HepG2 (cell line): ENCODE data around the gene GLYATL3. TPM values are rescaled to one million over a fixed set of nuclear protein-coding genes. Genes with fewer than 3 reads are reported as not detected.

Experiments used
- AKAP8 ChIP-seq: sonication (generic); formaldehyde crosslinking; IDR thresholded peaks from 2 replicates; pipeline ENCODE4 v1.5.1; 2020; ENCODE audit warnings: mild to moderate bottlenecking, missing genetic modification reagents
- ATF2 ChIP-seq: sonication (generic); formaldehyde crosslinking; IDR thresholded peaks from 2 replicates; pipeline ENCODE4 v1.4.0; 2020; ENCODE audit warnings: missing genetic modification reagents
- ATF3 ChIP-seq: sonication (generic); formaldehyde crosslinking; IDR thresholded peaks from 2 replicates; pipeline ENCODE4 v1.4.0; 2020; ENCODE audit warnings: missing genetic modification reagents
- GTF3A ChIP-seq: sonication (generic); formaldehyde crosslinking; conservative IDR thresholded peaks from 2 replicates; pipeline ENCODE4 v1.4.0; 2020; ENCODE audit warnings: mild to moderate bottlenecking, missing genetic modification reagents
- KAT2B ChIP-seq: fragments of 150-350 bp; IDR thresholded peaks from 2 replicates; pipeline ENCODE4 v1.6.1; 2014; ENCODE audit warnings: low read depth, low read length, borderline replicate concordance
- ZBTB40 ChIP-seq, 2 experiments: fragments of 450-650 bp in 1 of 2; sonication (generic) in 1 of 2; formaldehyde crosslinking in 1 of 2; IDR thresholded peaks; 2 replicates each; pipeline versions ENCODE4 v1.6.1 to v1.8.0; 2016 to 2022; ENCODE audit warnings: antibody characterized with exemption in 1 of 2, mild to moderate bottlenecking in 1 of 2, missing genetic modification reagents in 1 of 2
- ZNF160 ChIP-seq: sonication (generic); formaldehyde crosslinking; IDR thresholded peaks from 2 replicates; pipeline ENCODE4 v1.8.0; 2022; ENCODE audit warnings: mild to moderate bottlenecking, inconsistent platforms, missing genetic modification reagents
- ZNF18 ChIP-seq: sonication (generic); formaldehyde crosslinking; IDR thresholded peaks from 2 replicates; pipeline ENCODE4 v1.8.0; 2022; ENCODE audit warnings: mild to moderate bottlenecking, missing genetic modification reagents; ENCODE audit not compliant: insufficient replicate concordance
- ZNF20 ChIP-seq: sonication (generic); formaldehyde crosslinking; IDR thresholded peaks from 2 replicates; pipeline ENCODE4 v1.4.0; 2020; ENCODE audit warnings: mild to moderate bottlenecking, moderate library complexity, missing genetic modification reagents
- ZNF33B ChIP-seq: sonication (generic); formaldehyde crosslinking; IDR thresholded peaks from 2 replicates; pipeline ENCODE4 v1.5.1; 2020; ENCODE audit warnings: mild to moderate bottlenecking, missing genetic modification reagents
- ZNF547 ChIP-seq: sonication (generic); formaldehyde crosslinking; IDR thresholded peaks from 2 replicates; pipeline ENCODE4 v1.5.1; 2020; ENCODE audit warnings: mild to moderate bottlenecking, missing genetic modification reagents
- ZNF768 ChIP-seq: sonication (generic); formaldehyde crosslinking; IDR thresholded peaks from 2 replicates; pipeline ENCODE4 v1.4.0; 2020; ENCODE audit warnings: missing genetic modification reagents
- ZNF776 ChIP-seq: sonication (generic); formaldehyde crosslinking; IDR thresholded peaks from 2 replicates; pipeline ENCODE4 v1.4.0; 2020; ENCODE audit warnings: mild to moderate bottlenecking, missing genetic modification reagents
- ZZZ3 ChIP-seq: sonication (generic); formaldehyde crosslinking; IDR thresholded peaks from 2 replicates; pipeline ENCODE4 v1.4.0; 2020; ENCODE audit warnings: missing genetic modification reagents, mild to moderate bottlenecking, borderline replicate concordance
- polyA plus RNA-seq, 8 experiments: library from polyadenylated mRNA; depleted of rRNA in 3 of 8; stranded (reverse) in 7 of 8; unstranded in 1 of 8; fragments of >200 nt; fragmentation: Illumina TruSeq in 4 of 8; extraction: Trizol in 4 of 8; gene quantifications; 2 replicates each; pipeline versions ENCODE4 v1.2.1 to v1.2.3, GENCODE V29; 2011 to 2016; ENCODE audit warnings: low read depth in 4 of 8, missing spikeins in 1 of 8, mixed read lengths in 1 of 8; ENCODE audit not compliant: insufficient read depth in 1 of 8
- total RNA-seq, 5 experiments: library from RNA; depleted of rRNA; stranded (reverse); fragments of >200 nt; fragmentation: Illumina TruSeq; extraction: Trizol; gene quantifications; 2 replicates each; pipeline ENCODE4 v1.2.3, GENCODE V29; 2016; ENCODE audit warnings: low read depth in 1 of 5

The GLYATL3 gene
- total and polyA plus RNA-seq, 2 of the 13 experiments (the other 11 are each of a cell fraction or from before 2014, with no cell fraction given), result 0.05 TPM; not detected in 1

GRCh38 chr6:49462927-49463611 lies 36.7 kb upstream of the GLYATL3 start, which contains the start of the genes CENPQ and MMUT (continued):
- TF ChIP-seq ZZZ3 (CRISPR knock-in tag) (peak; percentile 95), ZNF547 (CRISPR knock-in tag) (peak; percentile 57; the same call in 1 of the 2 replicates), ZNF33B (CRISPR knock-in tag) (no peak), ZNF160 (CRISPR knock-in tag) (0 out of 2 replicates have a peak, but pooled peaks have one; percentile 49), AKAP8 (peak; percentile 80; the same call in 1 of the 2 replicates), ZNF20 (CRISPR knock-in tag) (no peak), ZNF768 (CRISPR knock-in tag) (peak; percentile 46; the same call in 1 of the 2 replicates), KAT2B (no peak), GTF3A (CRISPR knock-in tag) (peak; percentile 99), ZNF776 (CRISPR knock-in tag) (peak; percentile 69; the same call in 1 of the 2 replicates), ATF3 (CRISPR knock-in tag) (no peak), ATF2 (CRISPR knock-in tag) (peak; percentile 89), ZBTB40 (IDR thresholded peaks at IDR 0.05) (peak; percentile 88), ZBTB40 (CRISPR knock-in tag; IDR thresholded peaks at IDR 0.05) (peak; percentile 81; the same call in 1 of the 2 replicates), ZNF18 (no peak)
